ENCODE measurements around the gene PANX2.

GRCh38 chr22:50131894-50132293 is 38.6 kb upstream of the PANX2 start:
- no peak for TF ChIP-seq CTCF (IDR thresholded peaks at IDR 0.05; ENCODE audit: low read depth, low read length)
- no peak for TF ChIP-seq POLR2A (IDR thresholded peaks at IDR 0.05; ENCODE audit: extremely low read depth, insufficient read length)
- no peak for TF ChIP-seq MYC (IDR thresholded peaks at IDR 0.05; ENCODE audit: low read depth, low read length)
- no peak for TF ChIP-seq MAX (IDR thresholded peaks at IDR 0.05; ENCODE audit: low read depth, low read length)
